Measurements from ENCODE around the gene SSB.
"Not testable (repeated sequence)": the region's sequence is repeated elsewhere in the genome, so short reads cannot be mapped to it uniquely, and the experiment has no call there.

Gene SSB

DNA sequence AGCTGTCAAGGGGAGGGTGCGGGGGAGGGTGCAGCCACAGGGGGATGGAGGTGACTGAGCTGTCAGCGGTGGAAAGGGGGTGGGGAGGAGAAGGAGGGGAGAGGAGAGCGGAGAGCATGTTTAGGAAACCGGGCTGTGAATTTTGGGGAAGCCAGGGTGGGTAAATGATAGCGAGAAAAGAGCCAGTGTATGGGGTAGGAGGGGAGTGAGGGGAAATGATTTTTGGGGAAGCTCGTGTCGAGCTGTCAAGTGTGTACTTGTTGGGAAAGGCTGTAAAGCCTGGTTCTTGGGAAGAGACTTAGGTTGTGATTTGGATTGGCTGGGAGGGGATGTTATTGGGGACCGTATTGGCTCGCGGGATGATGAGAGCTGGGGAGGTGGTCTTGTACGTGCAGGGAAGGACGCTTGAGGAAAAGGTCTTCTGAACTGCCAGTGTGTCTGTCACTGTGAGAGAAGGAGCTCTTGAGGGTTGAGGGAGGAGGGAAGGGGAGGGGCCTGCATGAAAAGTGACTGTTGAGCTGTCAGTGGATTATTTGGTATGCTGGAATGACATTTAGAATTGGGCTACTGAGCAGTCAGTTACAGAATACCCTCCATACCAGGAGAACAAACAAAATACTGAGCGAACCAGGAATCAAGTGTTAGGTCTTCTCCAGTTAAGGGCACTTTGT is 29.6 kb downstream of the SSB start:
- no peak for DNase-seq (ENCODE audit: low read depth)

DNA sequence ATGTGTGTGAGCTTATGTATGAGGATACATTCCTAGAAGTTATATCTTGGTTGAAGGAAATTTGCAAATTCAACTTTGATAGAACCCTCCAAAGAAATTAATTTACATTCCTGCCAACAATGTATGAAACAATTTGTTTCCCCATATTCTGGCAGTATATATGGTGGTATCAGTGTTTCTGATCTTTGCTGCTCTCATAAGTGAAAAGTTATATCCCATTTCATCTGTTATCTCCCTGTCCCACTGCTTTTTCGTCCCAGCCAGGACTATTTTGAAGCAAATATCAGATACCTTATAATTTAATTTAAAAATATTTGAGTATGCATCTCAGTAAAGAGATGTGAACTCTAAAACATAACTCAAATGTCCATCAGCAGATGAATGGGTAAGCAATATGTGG is 35.7 kb downstream of the SSB start:
- DNase-seq (ENCODE audit: low read depth) = no peak

DNA sequence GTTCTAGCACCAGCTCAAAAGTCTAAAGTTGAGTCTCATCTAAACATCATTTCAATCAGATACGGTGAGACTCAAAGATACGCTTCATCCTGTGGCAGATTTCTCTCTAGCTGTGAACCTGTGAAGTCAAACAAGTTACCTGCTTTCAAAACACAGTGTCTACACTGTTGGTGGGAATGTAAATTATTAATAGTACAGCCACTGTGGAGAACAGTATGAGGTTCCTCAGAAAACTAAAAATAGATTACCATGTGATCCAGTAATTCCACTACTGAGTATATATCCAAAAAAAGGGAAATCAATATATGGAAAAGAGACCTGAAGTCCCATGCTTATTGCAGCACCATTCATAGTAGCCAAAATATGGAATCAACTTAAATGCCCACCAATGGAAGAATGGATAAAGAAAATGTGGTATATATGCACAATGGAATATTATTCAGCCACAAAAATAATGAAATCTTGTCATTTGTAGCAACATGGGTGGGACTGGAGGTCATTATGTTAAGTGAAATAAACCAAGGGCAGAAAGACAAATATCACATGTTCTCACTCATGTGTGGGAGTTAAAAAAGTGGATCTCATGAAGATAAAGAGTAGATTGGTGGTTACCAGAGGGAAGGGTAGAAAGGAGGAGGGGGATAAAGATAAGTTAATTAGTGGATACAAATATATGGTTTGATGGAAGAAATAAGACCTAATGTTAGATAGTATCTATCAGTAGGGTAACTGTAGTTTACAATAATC is 40.2 kb downstream of the SSB start:
- DNase-seq (ENCODE audit: low read depth) = no peak

DNA sequence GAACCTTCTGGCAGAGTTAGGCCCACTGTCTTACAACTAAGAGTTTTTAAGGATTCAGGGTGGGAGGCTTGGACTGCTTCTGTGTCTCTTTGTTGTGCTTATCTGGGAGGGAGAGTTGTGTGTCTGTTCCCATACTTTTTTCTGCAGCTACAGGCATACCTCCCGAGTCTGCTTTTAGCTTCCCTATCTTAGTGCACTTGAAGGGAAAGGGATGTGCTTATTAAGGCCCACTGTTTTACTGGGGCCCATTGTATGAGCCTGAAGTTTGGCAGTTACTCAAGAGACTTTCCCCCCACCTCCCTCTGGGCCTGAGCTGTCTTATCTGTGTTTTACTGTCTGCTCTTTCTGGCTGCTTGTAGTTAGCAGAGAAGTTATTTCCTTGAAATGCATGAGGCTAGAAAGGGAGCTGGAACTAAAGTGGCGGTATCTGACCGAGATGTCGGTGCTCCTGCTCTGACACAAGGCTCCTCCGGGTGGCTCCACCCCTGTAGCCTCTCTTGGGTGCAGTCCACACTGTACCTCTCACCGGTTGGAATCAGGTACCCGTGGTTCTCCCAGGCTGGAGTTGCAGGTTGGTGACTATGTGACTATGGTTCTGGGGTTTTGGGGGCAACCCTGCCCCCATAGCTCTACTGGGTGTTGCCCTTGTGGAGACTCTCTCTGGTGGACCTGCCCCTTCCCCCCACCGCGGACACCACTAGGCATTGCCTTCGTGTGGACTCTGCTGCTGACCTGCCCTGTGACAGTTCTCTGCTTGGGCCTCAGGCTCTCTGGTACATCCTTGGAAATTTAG is 41.5 kb downstream of the SSB start:
- no peak for DNase-seq (ENCODE audit: low read depth)

DNA sequence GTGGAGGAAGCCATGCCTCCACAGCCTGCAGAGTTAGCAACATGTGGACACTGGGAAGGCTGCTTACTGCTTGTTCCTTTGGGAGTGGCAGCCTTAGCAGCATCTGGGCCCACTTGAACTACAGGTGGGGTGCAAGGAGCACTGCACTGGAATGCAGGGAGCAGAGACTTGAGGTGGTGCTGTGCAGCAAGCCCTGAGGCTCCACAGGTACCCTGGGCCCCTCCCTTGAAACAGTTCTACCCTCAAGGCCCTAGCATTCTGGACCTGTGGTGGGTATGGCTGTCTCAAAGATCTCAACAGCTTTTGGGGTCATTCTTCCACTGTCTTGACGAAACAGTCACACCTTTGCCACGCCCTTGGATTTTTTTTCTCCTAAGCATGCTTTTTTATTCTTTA is 42.1 kb downstream of the SSB start:
- DNase-seq (ENCODE audit: low read depth) = no peak

DNA sequence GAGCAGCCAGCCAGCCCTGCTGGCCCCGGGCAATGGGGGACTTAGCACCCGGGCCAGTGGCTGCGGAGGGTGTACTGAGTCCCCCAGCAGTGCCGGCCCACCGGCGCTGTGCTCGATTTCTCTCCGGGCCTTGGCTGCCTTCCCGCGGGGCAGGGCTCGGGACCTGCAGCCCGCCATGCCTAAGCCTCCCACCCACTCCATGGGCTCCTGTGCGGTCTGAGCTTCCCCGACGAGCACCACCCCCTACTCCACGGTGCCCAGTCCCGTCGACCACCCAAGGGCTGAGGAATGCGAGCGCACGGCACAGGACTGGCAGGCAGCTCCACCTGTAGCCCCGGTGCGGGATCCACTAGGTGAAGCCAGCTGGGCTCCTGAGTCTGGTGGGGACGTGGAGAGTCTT is 43.0 kb downstream of the SSB start:
- not testable (repeated sequence) for DNase-seq (ENCODE audit: low read depth)

DNA sequence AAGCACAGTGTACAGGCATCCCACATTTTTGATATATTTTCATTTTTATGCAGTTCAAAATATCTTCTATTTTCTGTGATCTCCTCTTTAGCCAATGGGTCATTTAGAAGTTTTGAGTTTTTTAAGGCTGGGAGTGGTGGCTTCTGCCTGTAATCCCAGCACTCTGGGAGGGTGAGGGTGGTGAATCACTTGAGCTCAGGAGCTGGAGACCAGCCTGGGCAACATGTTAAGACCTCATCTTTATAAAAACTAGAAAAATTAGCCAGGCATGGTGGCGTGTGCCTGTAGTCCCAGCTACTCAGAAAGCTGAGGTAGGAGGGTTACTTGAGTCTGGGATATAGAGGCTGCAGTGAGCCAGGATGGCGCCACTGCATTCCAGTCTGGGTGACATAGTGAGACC is 46.3 kb downstream of the SSB start:
- DNase-seq (ENCODE audit: low read depth) = no peak

DNA sequence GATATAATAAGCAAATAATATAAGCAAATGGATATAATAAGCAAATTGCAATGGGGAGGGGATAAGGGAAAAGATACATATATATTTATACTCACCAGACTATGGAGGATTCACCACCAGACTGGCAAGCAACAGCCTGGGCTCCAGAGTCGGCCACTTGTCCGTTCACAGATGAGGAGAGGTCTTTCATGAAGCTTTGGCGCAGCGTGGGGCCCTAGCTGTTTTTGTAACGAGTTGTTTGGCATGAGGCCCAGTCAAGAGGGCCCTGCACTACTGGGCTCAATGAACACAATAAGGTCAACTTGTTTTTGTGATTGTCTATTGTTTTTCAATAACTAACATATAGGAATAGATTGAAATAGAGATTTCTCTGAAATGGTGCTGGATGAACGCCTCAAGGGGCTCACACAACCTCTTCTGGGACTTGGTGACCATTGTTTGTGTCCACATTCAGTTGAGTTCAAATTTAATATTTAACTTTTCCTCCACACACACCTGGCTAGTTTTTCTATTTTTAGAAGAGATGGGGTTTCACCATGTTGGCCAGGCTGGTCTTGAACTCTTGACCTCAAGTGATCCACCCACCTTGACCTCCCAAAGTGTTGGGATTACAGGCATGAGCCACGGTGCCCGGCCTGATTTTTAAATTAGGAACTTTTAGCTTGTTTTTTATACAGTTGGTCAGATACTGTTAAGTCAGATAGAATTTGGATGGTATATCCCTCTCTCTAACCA is 50.5 kb downstream of the SSB start:
- DNase-seq (ENCODE audit: low read depth) = not testable (repeated sequence)

DNA sequence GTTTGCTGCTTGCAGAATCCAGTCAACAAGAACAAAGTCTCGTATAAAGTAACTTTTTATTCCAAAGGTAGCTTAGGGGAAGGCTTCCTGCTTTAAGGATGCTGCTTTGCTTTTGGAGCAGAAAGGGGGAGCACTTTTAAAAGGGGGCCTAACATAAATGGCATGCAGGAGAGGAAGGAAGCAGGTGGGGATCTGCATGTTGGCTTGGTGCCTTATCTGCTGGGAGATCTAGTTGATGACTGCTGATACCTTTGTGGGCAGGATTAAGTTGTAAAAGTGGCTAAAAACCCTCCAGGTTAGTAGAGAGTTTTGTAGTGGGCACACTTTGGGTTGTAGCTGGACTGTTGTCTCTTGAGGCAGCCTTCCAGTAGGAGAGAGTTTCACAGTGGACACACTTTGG is 51.0 kb downstream of the SSB start:
- DNase-seq (ENCODE audit: low read depth) = no peak

DNA sequence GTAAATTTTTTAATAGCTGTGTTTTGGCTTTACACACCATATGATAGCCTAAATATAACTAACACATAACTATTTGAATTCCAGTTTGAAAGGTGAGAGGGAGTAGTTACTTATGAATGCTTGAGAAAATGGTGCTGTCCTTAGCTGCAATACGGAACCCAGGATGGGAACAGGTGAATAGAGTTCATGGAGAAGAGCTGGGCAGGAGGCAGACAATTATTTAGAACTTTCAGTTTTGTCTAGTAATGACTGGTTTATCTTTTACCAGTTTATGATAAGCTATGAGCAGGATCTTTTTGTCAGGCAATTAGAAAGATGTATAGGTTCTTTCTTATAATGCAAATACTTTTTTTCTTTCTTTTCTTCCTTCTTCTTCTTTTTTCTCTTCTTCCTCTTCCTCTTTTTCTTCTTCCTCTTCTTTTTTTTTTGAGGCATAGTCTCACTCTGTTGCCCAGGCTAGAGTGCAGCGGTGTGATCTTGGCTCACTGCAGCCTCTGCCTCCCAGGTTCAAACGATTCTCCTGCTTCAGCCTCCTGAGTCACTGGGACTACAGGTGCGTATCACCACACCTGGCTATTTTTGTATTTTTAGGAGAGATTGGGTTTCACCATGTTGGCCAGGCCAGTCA is 54.5 kb downstream of the SSB start:
- DNase-seq (ENCODE audit: low read depth) = no peak

DNA sequence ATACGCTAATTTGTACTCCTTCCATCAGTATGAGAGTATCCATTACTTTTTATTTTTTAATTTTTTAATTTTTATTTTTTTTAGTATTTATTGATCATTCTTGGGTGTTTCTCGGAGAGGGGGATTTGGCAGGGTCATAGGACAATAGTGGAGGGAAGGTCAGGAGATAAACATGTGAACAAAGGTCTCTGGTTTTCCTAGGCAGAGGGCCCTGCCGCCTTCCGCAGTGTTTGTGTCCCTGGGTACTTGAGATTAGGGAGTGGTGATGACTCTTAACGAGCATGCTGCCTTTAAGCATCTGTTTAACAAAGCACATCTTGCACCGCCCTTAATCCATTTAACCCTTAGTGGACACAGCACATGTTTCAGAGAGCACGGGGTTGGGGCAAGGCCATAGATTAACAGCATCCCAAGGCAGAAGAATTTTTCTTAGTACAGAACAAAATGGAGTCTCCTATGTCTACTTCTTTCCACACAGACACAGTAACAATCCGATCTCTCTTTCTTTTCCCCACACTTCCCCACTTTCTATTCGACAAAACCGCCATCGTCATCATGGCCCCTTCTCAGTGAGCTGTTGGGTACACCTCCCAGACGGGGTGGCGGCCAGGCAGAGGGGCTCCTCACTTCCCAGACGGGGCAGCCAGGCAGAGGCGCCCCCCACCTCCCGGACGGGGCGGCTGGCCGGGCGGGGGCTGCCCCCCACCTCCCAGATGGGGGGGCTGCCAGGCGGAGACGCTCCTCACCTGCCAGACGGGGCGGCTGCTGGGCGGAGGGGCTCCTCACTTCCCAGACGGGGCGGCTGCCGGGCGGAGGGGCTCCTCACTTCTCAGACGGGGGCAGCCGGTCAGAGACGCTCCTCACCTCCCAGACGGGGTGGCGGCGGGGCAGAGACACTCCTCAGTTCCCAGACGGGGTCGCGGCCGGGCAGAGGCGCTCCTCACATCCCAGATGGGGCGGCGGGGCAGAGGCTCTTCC is 56.9 kb downstream of the SSB start:
- DNase-seq (ENCODE audit: low read depth) = not testable (repeated sequence)

DNA sequence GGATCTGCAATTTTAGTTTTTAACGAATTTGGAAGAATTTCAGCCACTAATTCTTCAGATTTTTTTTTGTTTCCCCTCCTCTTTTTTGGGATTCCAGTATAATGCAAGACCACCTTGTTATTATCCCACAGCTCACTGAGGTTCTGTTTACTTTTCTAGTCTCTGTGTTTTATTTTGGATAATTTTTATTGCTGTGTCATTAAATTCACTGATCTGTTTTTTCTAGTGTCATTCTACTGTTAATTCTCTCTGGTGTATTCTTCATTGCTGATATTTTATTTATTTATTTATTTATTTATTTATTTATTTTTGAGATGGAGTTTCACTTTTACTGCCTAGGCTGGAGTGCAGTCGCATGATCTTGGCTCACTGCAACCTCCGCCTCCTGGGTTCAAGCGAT is 60.8 kb downstream of the SSB start:
- no peak for DNase-seq (ENCODE audit: low read depth)

DNA sequence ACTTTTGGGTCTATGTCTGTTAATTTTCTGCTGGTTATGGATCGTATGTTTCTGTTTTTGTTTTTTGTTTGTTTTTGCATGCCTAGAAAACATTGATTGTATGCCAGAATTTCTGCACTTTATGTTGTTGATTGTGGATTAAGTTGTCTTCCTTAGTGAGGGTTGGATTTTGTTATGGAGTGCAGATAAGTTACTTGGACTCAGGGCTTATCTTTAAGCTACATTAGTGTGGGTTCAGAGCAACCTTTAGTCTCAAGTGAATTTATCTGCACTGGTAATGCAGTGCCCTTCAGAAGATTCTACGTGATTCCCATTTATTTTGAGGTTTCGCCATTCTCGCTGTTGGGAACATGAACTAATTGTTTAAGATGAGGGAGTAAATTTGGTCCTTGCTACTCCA is 61.5 kb downstream of the SSB start:
- no peak for DNase-seq (ENCODE audit: low read depth)

All from T follicular helper cell (primary cell).